NB4 (cell line): ENCODE results near the gene TMEM231.

ENCODE experiments used
- POLR2A ChIP-seq: IDR thresholded peaks from 2 replicates; pipeline ENCODE4 v1.6.1; 2011; ENCODE audit warnings: mild to moderate bottlenecking; ENCODE audit not compliant: insufficient read length; ENCODE audit errors: extremely low read depth
- TF ChIP-seq, protein P1 (sequence below): IDR thresholded peaks from one replicate; pipeline ENCODE4 v1.5.1; 2012; ENCODE audit warnings: low read depth, low read length

DNA sequence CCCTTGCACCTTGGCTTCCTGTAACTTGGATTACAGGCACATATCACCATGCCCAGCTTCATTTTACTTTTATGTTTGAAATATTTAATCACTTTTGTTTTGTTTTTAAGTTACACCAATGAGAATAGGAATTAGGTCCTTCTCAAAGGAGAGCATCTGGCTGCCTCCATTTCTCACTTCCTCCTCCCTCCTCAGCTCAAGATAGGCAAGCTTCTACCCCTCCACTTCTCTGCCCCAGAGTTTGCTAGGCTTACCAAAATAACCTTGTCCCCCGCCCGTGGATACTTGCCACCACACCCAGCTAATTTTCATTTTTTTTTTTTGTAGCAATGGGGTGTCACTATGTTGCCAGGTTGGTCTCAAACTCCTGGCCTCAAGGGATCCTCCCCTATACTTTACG, 28.1 kb upstream of the TMEM231 start:
- TF ChIP-seq, protein P1, sequence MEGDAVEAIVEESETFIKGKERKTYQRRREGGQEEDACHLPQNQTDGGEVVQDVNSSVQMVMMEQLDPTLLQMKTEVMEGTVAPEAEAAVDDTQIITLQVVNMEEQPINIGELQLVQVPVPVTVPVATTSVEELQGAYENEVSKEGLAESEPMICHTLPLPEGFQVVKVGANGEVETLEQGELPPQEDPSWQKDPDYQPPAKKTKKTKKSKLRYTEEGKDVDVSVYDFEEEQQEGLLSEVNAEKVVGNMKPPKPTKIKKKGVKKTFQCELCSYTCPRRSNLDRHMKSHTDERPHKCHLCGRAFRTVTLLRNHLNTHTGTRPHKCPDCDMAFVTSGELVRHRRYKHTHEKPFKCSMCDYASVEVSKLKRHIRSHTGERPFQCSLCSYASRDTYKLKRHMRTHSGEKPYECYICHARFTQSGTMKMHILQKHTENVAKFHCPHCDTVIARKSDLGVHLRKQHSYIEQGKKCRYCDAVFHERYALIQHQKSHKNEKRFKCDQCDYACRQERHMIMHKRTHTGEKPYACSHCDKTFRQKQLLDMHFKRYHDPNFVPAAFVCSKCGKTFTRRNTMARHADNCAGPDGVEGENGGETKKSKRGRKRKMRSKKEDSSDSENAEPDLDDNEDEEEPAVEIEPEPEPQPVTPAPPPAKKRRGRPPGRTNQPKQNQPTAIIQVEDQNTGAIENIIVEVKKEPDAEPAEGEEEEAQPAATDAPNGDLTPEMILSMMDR: no peak
- TF ChIP-seq POLR2A: no peak
